HFF-Myc (cell line): ENCODE measurements around the gene ELOA.
"Not testable (repeated sequence)": the region's sequence is repeated elsewhere in the genome, so short reads cannot be mapped to it uniquely, and the experiment has no call there.

Experiments
- DNase-seq: peaks from one replicate; pipeline ENCODE4 v3.0.0-alpha.2; 2011; ENCODE audit warnings: low read depth; ENCODE audit errors: extremely low read depth
- H3K4me3 ChIP-seq: replicated peaks from 2 replicates; pipeline ENCODE4 v1.5.1; 2011; ENCODE audit warnings: low read depth, mild to moderate bottlenecking, control low read depth, low read length
- TF ChIP-seq, protein P1 (sequence below): IDR thresholded peaks from 2 replicates; pipeline ENCODE4 v1.5.1; 2012; ENCODE audit warnings: mild to moderate bottlenecking, low read depth, low read length, control low read depth; ENCODE audit errors: missing control alignments

Gene ELOA

DNA sequence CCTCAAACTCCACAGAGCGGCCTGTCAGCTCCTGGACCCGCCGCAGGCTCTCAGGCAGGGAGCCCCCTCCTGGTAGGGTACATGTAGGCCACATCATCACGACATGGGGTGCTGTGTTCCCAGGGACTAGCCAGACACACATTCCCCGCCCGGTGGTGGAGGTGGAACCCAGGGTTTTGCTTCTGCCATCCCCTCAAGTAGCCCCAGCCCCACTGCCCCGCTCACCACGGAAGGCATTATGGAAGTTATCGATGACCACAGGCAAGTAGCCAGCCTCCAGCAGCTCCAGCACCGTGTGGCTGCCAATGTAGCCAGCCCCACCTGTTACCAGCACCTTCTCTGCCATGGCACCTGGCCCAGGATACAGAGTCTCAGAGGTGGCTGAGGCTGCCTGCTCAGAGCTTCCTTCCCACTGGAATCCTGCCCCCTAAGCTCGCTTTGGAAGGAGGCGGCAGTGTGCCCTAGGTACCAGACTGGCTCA is 55.4 kb downstream of the ELOA start:
- no peak for DNase-seq
- H3K4me3 ChIP-seq: peak overlapping the region; percentile 73; the same call in 1 of the 2 replicates
- TF ChIP-seq, protein P1, sequence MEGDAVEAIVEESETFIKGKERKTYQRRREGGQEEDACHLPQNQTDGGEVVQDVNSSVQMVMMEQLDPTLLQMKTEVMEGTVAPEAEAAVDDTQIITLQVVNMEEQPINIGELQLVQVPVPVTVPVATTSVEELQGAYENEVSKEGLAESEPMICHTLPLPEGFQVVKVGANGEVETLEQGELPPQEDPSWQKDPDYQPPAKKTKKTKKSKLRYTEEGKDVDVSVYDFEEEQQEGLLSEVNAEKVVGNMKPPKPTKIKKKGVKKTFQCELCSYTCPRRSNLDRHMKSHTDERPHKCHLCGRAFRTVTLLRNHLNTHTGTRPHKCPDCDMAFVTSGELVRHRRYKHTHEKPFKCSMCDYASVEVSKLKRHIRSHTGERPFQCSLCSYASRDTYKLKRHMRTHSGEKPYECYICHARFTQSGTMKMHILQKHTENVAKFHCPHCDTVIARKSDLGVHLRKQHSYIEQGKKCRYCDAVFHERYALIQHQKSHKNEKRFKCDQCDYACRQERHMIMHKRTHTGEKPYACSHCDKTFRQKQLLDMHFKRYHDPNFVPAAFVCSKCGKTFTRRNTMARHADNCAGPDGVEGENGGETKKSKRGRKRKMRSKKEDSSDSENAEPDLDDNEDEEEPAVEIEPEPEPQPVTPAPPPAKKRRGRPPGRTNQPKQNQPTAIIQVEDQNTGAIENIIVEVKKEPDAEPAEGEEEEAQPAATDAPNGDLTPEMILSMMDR: peak; percentile 19

DNA sequence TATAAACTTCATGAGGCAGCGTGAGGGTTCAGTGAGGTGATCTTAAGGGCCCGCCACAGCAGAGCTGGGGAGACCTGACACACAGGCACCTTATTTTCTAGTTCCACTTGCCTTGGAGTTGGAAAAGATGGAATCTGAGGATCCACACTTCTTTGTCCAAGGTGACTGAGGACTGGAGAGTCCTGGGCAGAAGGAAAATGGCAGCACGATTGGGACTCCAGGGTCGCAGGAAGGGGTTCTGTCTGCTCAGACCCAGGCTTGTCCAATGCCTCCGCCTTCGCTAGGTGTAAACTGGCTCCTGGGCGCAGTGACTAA is 55.9 kb downstream of the ELOA start:
- no peak for DNase-seq
- TF ChIP-seq, protein P1: no peak
- H3K4me3 ChIP-seq: peak overlapping the region; percentile 73

DNA sequence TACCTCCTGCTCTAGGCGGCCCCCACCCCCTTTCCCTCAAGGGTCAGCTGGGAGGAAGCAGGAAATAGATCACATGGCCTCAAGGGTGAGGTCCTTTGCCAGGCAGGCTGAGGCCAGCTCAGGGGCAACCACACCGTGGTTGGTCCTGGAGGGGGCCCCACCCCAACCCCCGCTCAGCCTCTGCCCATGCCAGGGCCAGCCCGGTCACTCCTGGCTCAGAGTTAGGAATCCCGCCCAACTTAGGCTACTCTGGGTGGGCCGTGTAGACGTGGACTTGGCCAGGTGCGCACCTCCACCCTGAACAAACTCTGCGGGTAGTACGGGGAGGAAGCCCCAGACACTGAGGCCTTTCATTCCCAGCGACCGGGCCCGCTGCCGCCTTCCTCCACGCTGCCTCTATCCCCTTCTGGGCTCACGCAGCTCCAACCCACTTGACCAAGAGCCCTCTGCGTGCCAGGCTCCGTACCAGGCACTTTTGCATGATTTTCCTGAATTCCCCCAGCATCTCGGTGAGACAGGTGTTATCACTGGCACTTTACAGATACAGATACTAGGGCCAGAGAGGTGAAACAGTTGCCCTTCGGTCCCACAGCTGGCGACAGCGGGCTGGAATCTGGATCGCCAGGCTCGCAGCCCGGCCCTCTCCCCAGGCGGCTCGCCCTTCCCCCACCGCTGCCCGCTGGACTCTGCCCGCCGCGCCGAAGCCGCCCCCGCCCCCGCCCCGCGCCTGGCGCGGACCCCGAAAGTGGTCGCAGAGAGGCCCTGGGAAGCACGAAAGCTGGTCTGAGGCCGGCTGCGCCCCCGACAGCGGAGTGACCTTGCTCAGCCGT is 56.5 kb downstream of the ELOA start:
- H3K4me3 ChIP-seq: peak overlapping the region; percentile 73
- TF ChIP-seq, protein P1: no peak
- DNase-seq: no peak

DNA sequence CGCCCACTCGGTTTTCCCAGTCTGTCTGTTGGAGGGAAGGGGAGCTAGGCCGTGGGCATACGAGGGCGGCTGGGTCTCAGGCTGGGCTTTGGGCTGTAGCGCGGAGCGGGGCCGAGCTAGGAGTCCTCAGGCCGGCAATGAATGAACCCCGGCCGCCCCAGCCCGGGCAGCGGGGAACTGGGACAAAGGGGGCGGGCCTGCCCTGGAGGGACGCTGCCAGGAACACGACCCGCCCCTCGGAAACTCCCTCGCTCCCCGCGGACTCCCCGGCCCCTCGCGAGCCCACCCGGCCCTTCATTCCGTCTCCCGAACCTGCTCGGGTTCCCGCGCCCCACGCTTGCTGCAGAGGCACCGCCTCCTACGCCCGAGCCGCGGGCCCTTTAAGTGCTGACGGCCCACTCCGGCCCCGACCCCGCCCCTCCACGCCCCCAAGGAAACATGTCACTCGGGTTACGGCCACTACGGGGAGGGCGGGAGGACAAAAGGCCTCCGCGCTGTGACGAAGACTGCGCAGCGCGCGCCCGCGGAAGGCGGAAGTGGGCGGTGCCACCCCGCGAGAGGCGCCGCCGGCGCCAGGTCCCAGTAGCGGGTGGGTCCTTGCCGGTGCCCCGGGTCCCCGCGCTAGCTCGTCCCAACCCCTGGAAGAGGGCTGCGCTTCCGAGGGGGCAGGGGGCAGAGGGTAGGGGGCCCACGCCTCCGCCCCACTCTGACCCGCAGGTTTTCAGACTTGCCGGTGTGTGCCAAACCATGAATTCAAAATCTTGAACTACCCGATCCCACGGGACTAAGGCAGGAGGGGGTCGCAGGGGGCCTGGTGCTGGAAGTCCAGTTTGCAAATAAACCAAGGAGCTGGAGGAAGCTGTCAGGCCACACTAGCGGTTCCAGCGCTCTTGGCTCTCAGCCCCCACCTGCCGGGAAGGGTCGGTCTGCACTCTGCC is 57.4 kb downstream of the ELOA start, which contains the start of gene GALE:
Gene GALE, minus strand, starts transcription at position 355 of the 938 bp plus-strand sequence. CDS start 1,747 bp downstream, outside the sequence.
- peak; percentile 63 for DNase-seq
- H3K4me3 ChIP-seq: peak within 1 kb of the TSS; percentile 73
- TF ChIP-seq, protein P1: no peak

DNA sequence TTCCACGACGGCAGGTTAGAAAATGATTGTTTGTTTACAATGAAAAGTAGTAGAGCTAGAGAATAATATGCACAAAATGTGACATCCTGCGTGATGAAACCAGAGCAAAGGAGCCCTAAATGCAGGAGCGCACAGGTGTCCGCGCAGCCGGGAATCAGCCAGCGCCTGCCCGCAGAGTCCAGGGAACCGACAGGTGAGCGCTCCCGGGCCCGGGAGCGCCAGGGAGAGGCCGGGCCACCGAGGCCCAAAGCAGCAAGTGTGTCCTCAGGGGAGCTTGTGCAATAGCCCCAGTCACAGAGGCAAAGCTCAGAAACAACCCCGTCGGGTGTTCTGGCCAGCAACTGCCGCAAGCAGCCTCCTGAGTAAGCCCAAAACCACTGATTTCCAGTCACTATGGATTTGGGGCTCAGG is 58.1 kb downstream of the ELOA start:
- H3K4me3 ChIP-seq: peak overlapping the region; percentile 73
- DNase-seq: no peak
- TF ChIP-seq, protein P1: no peak

DNA sequence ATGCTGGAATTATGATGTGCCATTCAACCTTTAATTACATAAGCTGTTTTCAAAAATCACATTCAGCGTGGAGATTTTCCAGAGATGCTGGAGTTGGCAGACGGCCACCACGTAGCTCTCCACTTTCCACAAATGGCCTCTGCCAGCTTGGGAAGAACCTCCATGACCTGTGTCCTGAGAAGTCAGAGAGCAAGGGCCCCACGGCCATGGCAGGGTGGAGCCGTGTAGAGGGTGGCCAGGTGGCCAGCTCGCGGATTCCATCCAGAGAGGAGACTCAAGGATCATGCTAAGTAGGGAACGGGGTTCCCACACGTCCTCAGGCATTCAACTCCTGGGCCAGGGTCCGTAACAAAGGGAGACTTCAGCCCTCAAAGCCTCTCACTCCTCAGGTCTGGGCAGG is 58.6 kb downstream of the ELOA start:
- no peak overlapping the region for H3K4me3 ChIP-seq
- no peak for DNase-seq
- TF ChIP-seq, protein P1: no peak

DNA sequence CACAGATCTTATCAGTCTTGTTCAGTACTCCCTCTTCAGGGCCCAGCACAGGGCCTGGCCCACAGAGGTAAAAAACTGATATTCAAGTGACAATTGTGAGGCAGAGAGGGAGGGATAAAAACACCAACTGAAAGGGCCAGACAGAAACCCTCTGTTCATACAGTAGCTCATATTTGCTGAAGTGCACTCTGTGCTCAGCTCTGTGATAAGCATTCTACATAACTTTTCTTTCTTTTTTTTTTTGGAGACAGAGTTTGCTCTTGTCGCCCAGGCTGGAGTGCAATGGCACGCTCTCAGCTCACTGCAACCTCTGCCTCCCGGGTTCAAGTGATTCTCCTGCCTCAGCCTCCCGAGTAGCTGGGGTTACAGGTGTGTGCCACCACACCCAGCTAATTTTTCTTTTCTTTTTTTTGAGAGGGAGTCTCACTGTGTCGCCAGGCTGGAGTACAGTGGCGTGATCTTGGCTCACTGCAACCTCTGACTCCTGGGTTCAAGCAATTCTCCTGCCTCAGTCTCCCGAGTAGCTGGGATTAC is 59.6 kb downstream of the ELOA start:
- not testable (repeated sequence) for H3K4me3 ChIP-seq, DNase-seq
